ENCODE results near the gene SYT4.
"Not testable (repeated sequence)": the region's sequence is repeated elsewhere in the genome, so short reads cannot be mapped to it uniquely, and the experiment has no call there.

SYT4 gene, protein sequence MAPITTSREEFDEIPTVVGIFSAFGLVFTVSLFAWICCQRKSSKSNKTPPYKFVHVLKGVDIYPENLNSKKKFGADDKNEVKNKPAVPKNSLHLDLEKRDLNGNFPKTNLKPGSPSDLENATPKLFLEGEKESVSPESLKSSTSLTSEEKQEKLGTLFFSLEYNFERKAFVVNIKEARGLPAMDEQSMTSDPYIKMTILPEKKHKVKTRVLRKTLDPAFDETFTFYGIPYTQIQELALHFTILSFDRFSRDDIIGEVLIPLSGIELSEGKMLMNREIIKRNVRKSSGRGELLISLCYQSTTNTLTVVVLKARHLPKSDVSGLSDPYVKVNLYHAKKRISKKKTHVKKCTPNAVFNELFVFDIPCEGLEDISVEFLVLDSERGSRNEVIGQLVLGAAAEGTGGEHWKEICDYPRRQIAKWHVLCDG

DNA sequence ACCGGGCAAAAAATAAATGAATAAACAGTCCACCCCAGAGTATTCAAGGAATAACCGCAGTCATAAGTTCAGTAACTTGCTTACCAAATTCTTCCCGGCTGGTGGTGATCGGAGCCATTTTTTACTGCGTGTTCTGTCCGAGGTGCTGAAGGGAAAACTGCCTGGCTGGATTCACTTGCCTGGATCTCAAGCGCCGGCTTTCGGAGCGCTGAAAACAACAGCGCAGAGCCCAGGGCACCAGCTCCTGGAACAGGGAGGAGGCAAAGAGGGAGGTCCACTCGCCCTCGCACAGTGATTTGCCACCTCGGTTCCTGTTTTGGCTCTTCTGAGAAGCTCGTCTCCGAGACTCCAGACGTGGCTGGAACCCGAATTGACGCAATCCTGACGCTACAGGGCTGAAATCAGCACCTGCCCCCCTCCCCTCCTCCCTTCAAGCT, at the start of gene SYT4:
SYT4 (minus strand) TSS at position 327 of the 437 bp plus-strand sequence; CDS start at position 118, 209 bp downstream.
- Mint-ChIP-seq H3K36me3 (ENCODE audit: low read depth) (no peaks in the 10 kb centered on the region), H3K4me3 (no peak within 1 kb of the TSS)

GRCh38 chr18:43322132-43322531, 44.8 kb upstream of the SYT4 start:
- no peaks in the 10 kb centered on the region for H3K9me3 Mint-ChIP-seq

More for the DNA sequence above, at the start of gene SYT4:
- H3K9me3 Mint-ChIP-seq, result no peaks in the 10 kb centered on the region
- peaks cover 18% of the 10 kb centered on the region for H3K27me3 Mint-ChIP-seq
- ATAC-seq (no peak), DNase-seq (no peak)
- H3K4me1 Mint-ChIP-seq, result no peaks in the 10 kb centered on the region
- no peak within 1 kb of the TSS for H3K27ac Mint-ChIP-seq

DNA sequence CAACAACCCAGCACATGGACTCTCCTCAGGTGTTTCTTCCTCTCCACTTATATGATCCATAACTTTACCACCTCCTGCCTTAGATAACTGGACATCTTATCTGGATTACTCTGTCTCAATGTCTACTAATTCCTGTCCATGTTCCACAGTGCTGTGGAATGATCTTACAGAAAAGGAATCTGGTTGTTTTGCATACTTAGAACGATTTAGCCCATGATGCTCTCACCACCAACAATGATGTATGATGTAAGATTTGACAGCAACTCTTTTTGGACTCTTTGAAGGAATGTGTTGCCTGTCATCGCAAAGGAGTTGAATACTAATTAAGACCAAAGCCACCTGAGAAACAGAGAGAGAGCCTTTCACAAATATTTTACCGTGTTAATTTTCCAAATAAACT, 37.7 kb upstream of the SYT4 start:
- DNase-seq (no peak), ATAC-seq (no peak)
- H3K27ac Mint-ChIP-seq, result no peak overlapping the region
- H3K27me3 Mint-ChIP-seq, result no peaks in the 10 kb centered on the region
- H3K4me1 Mint-ChIP-seq, result no peaks in the 10 kb centered on the region
- H3K36me3 Mint-ChIP-seq (ENCODE audit: low read depth), result no peaks in the 10 kb centered on the region
- H3K4me3 Mint-ChIP-seq, result no peak overlapping the region
- peaks cover 4% of the 10 kb centered on the region for H3K9me3 Mint-ChIP-seq

More at GRCh38 chr18:43322132-43322531, 44.8 kb upstream of the SYT4 start:
- DNase-seq, result no peak
- ATAC-seq, result no peak
- Mint-ChIP-seq H3K27me3 (no peaks in the 10 kb centered on the region), H3K36me3 (ENCODE audit: low read depth) (no peaks in the 10 kb centered on the region), H3K27ac (no peak overlapping the region), H3K4me1 (no peaks in the 10 kb centered on the region), H3K4me3 (no peak overlapping the region)

DNA sequence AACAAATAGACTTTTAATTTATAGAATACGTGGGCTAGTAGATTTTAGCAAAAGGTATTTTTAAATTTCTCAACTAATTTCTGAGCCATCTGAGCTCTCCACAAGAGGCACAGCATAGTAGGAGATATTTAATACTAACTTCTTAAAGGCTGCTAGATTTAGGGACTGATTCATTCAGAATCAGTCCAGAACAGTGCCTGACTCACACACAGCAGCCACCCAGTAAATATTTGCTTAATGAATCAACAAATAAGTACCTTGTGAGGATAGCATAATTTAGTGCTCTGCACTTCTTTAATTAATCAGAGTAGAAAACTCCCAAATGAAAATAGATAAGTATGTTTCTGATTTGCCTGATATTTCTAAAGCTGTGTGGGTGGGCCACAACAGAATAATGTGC, 35.6 kb upstream of the SYT4 start:
- Mint-ChIP-seq H3K9me3 (peaks cover 4% of the 10 kb centered on the region), H3K27me3 (no peaks in the 10 kb centered on the region), H3K4me1 (no peaks in the 10 kb centered on the region), H3K4me3 (no peak overlapping the region), H3K36me3 (ENCODE audit: low read depth) (no peaks in the 10 kb centered on the region), H3K27ac (no peak overlapping the region)
- no peak for ATAC-seq
- DNase-seq, result no peak

- DNase-seq, result no peak
- Mint-ChIP-seq H3K9me3 (peaks cover 4% of the 10 kb centered on the region), H3K4me1 (no peaks in the 10 kb centered on the region), H3K27me3 (no peaks in the 10 kb centered on the region), H3K4me3 (no peak overlapping the region), H3K36me3 (ENCODE audit: low read depth) (no peaks in the 10 kb centered on the region), H3K27ac (no peak overlapping the region)
- no peak for ATAC-seq
Measured at GRCh38 chr18:43310239-43310638, 32.9 kb upstream of the SYT4 start.

GRCh38 chr18:43303376-43303775, 26.1 kb upstream of the SYT4 start:
- H3K4me1 Mint-ChIP-seq, result no peaks in the 10 kb centered on the region
- no peaks in the 10 kb centered on the region for H3K9me3 Mint-ChIP-seq
- DNase-seq (no peak), ATAC-seq (no peak)
- no peaks in the 10 kb centered on the region for H3K27me3 Mint-ChIP-seq
- H3K27ac Mint-ChIP-seq, result no peak overlapping the region
- no peak overlapping the region for H3K4me3 Mint-ChIP-seq
- peaks cover 2% of the 10 kb centered on the region for H3K36me3 Mint-ChIP-seq (ENCODE audit: low read depth)

- not testable (repeated sequence) for ATAC-seq
Measured at GRCh38 chr18:43286187-43286586, 8.9 kb upstream of the SYT4 start.

GRCh38 chr18:43283299-43283698, 6.0 kb upstream of the SYT4 start:
- H3K4me3 Mint-ChIP-seq, result no peak overlapping the region
- peaks cover 3% of the 10 kb centered on the region for H3K9me3 Mint-ChIP-seq
- peaks cover under 1% of the 10 kb centered on the region for H3K27me3 Mint-ChIP-seq
- no peaks in the 10 kb centered on the region for H3K4me1 Mint-ChIP-seq
- ATAC-seq (no peak), DNase-seq (no peak)
- no peaks in the 10 kb centered on the region for H3K36me3 Mint-ChIP-seq (ENCODE audit: low read depth)
- no peak overlapping the region for H3K27ac Mint-ChIP-seq

More at GRCh38 chr18:43286187-43286586, 8.9 kb upstream of the SYT4 start:
- H3K4me1 Mint-ChIP-seq; H3K27ac Mint-ChIP-seq; H3K36me3 Mint-ChIP-seq (ENCODE audit: low read depth); H3K27me3 Mint-ChIP-seq; H3K9me3 Mint-ChIP-seq; H3K4me3 Mint-ChIP-seq; DNase-seq: not testable (repeated sequence)

GRCh38 chr18:43279015-43279744, 1.9 kb upstream of the SYT4 start:
- H3K27ac Mint-ChIP-seq, result no peak overlapping the region
- H3K36me3 Mint-ChIP-seq (ENCODE audit: low read depth), result no peaks in the 10 kb centered on the region
- H3K4me1 Mint-ChIP-seq, result no peaks in the 10 kb centered on the region
- H3K9me3 Mint-ChIP-seq, result no peaks in the 10 kb centered on the region
- ATAC-seq (no peak), DNase-seq (no peak)
- peaks cover 17% of the 10 kb centered on the region for H3K27me3 Mint-ChIP-seq
- no peak overlapping the region for H3K4me3 Mint-ChIP-seq

GRCh38 chr18:43278355-43278754, 1.1 kb upstream of the SYT4 start:
- Mint-ChIP-seq H3K4me1 (no peaks in the 10 kb centered on the region), H3K27ac (no peak overlapping the region), H3K36me3 (ENCODE audit: low read depth) (no peaks in the 10 kb centered on the region), H3K9me3 (no peaks in the 10 kb centered on the region), H3K27me3 (peaks cover 18% of the 10 kb centered on the region), H3K4me3 (no peak overlapping the region)
- ATAC-seq, result no peak
- DNase-seq, result no peak

GRCh38 chr18:43276491-43276890, 799 bp downstream of the SYT4 start:
- H3K36me3 Mint-ChIP-seq (ENCODE audit: low read depth), result no peaks in the 10 kb centered on the region
- peaks cover 18% of the 10 kb centered on the region for H3K27me3 Mint-ChIP-seq
- H3K4me3 Mint-ChIP-seq, result no peak overlapping the region
- no peaks in the 10 kb centered on the region for H3K9me3 Mint-ChIP-seq
- DNase-seq (no peak), ATAC-seq (no peak)
- no peaks in the 10 kb centered on the region for H3K4me1 Mint-ChIP-seq
- H3K27ac Mint-ChIP-seq, result no peak overlapping the region

- peaks cover 18% of the 10 kb centered on the region for H3K27me3 Mint-ChIP-seq
- no peak for ATAC-seq
- no peak overlapping the region for H3K27ac Mint-ChIP-seq
- DNase-seq, result no peak
- no peak overlapping the region for H3K4me3 Mint-ChIP-seq
- H3K9me3 Mint-ChIP-seq, result no peaks in the 10 kb centered on the region
- H3K4me1 Mint-ChIP-seq, result no peaks in the 10 kb centered on the region
- no peaks in the 10 kb centered on the region for H3K36me3 Mint-ChIP-seq (ENCODE audit: low read depth)
Measured at GRCh38 chr18:43275546-43275945, 1.7 kb downstream of the SYT4 start.

GRCh38 chr18:43274526-43274925, 2.8 kb downstream of the SYT4 start:
- Mint-ChIP-seq H3K9me3 (no peaks in the 10 kb centered on the region), H3K27ac (no peak overlapping the region), H3K4me1 (no peaks in the 10 kb centered on the region), H3K36me3 (ENCODE audit: low read depth) (no peaks in the 10 kb centered on the region), H3K4me3 (no peak overlapping the region), H3K27me3 (peaks cover 18% of the 10 kb centered on the region)
- ATAC-seq, result no peak
- DNase-seq, result no peak

- ATAC-seq (no peak), DNase-seq (peak; percentile 10)
- no peaks in the 10 kb centered on the region for H3K36me3 Mint-ChIP-seq (ENCODE audit: low read depth)
- H3K4me3 Mint-ChIP-seq, result no peak overlapping the region
- no peaks in the 10 kb centered on the region for H3K9me3 Mint-ChIP-seq
- H3K4me1 Mint-ChIP-seq, result no peaks in the 10 kb centered on the region
- peaks cover 4% of the 10 kb centered on the region for H3K27me3 Mint-ChIP-seq
- H3K27ac Mint-ChIP-seq, result no peak overlapping the region
Measured at GRCh38 chr18:43271593-43272432, 5.5 kb downstream of the SYT4 start.
